HG02571 (cell line): ENCODE data around the gene ZCCHC17.

Experiments used
- ATAC-seq: cut with Tn5 transposase; IDR thresholded peaks from one replicate; pipeline ENCODE4 v1.9.1; 2021; ENCODE audit warnings: mild to moderate bottlenecking, moderate library complexity; ENCODE audit not compliant: unreplicated experiment

ZCCHC17 gene

DNA sequence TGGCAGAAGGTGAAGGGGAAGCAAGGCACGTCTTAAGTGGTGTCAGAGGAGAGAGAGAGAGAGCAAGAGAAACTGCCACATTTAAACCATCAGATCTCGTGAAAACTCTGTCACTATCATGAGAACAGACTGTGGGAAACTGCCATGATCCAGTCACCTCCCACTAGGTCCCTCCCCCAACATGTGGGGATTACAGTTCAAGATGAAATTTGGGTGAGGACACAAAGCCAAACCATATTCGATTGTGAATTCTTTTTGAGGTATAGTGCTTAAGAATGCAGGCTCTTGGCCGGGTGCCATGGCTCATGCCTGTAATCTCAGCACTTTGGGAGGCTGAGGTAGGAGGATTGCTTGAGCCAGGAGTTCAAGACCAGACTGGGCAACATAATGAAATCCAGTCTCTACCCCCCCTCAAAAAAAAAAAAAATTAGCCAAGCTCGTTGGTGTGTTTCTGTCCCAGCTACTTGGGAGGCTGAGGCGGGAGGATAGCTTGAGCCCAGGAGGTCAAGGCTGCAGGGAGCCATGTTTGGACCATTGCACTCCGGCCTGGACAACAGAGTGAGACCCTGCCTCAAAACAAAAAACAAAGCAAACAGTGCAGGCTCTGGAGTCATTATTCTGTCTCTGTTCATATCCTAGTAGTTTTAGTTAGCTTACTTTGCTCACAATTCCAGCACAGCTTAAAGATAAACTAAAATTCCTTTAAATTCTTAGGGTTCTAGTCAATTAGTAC lies 6.0 kb downstream of the ZCCHC17 start:
- ATAC-seq: no peak

GRCh38 chr1:31306278-31306677 lies 9.4 kb downstream of the ZCCHC17 start:
- no peak for ATAC-seq

DNA sequence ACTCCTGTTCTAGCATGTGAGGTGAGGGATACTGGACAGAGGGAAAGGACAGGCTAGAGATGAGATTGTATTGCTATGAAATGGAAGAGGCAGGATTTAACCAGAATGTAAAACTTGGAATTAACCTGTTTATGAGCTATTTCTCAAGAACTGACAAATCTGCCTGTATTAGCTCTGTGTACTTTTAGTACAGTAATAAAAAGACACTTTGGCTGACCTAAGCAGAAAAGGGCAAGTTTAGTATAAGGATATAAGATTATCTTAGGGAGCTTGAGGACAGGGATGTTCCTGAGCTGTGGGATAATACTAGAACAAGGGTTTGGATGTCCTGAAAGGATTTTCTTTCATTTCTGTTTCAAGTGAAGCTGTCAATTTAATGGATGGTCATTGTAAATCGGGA lies 11.2 kb downstream of the ZCCHC17 start:
- no peak for ATAC-seq

DNA sequence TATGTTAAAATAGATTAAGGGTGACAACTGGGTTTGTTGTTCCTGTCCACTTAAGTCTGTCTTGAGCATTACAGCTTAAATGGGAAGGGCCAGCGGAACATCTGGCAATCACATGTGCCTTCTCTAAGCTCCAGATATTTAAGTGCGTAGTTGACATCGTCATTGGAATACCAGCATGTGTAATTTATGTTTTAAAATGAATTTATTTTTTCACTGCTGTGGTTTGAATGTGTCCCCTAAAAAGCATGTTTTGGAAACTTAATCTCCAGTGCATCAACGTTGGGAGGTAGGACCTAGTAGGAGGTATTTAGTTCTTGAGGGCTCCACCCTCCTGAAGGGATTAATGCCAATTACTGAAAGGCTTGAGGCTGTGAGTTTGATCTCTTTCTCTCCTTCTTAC lies 13.4 kb downstream of the ZCCHC17 start:
- no peak for ATAC-seq

- ATAC-seq: no peak
These were observed 19.1 kb downstream of the ZCCHC17 start for GRCh38 chr1:31315902-31316301.

DNA sequence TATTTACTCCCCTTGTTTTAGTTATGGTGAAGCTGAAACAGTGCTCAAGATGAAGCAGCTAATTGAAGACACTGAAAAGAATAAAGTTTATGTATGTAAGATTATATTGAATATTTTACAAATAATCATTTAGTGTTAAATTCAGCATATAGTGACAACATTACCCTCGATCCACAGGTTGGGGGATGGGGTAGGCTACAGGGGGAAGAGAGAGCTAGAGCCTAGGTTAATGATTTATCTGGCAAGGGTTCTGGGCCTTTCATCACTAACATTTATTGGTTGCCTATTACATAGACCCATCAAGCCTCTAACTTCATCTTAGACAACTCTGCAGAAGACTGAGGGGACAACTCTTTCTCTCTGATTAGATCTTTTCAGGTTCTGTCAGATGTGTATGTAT lies 21.3 kb downstream of the ZCCHC17 start:
- ATAC-seq: no peak

GRCh38 chr1:31324093-31324492 lies 27.3 kb downstream of the ZCCHC17 start:
- ATAC-seq: no peak

- ATAC-seq: no peak
These were observed 28.2 kb downstream of the ZCCHC17 start for GRCh38 chr1:31324992-31325391.

DNA sequence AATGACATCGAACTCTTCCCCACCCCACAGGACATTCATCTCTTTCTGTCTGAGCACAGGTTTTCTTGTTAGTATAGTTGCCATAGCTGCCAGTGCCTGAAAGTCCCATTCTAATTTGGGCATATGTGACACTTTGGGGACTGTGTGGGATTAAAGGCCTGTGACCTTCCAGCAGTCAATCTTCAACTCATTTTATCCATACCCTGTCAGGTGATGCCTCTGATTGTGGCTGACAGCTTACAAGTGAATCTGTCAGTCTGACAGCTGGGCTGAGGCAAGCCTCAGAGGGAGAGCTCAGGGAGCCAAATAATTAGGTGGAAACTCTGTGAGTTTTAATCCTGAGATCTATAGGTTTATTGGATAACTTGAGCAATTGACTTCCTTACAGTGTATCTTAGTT lies 29.6 kb downstream of the ZCCHC17 start:
- ATAC-seq: no peak

- no peak for ATAC-seq
These were observed 30.5 kb downstream of the ZCCHC17 start for GRCh38 chr1:31327381-31327780.

DNA sequence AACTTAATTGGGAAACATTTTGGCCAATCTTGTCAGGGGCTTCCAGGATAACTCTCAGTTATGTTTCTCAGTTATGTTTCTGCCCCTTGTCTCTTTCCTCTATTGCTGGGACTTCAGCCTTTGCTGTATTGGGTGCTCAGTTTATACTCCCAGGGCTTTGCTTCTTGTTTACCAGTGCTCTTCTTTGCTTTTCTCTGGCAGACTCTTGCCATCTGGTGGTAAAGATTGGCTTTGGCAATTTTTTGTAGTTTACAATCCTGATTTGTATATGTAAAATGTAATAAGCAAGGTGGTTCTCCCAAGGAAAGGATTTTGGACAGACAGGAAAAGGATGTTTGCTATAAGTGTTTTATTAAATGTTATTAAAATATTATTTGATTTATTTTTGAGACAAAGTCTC lies 38.2 kb downstream of the ZCCHC17 start:
- ATAC-seq: no peak

- no peak for ATAC-seq
These were observed 40.0 kb downstream of the ZCCHC17 start for GRCh38 chr1:31336687-31337467.

- no peak for ATAC-seq
These were observed 47.7 kb downstream of the ZCCHC17 start for GRCh38 chr1:31344503-31344902.

DNA sequence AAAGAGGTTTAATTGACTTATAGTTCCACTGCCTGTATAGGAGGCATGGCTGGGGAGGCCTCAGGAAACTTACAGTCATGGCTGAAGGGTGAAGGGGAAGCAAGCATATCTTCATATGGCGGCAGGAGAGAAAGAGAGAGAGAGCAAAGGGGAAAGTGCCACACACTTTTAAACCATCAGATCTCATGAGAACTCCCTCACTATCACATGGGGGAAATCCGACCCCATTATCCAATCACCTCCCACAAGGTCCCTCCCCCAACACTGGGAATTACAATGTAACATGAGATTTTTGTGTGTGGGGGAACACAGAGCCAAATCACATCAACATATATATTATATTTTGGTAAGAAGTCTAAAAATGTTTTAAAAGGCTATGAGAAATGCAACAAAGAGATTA lies 48.8 kb downstream of the ZCCHC17 start:
- ATAC-seq: no peak

GRCh38 chr1:31346785-31347184 lies 50.0 kb downstream of the ZCCHC17 start:
- no peak for ATAC-seq

DNA sequence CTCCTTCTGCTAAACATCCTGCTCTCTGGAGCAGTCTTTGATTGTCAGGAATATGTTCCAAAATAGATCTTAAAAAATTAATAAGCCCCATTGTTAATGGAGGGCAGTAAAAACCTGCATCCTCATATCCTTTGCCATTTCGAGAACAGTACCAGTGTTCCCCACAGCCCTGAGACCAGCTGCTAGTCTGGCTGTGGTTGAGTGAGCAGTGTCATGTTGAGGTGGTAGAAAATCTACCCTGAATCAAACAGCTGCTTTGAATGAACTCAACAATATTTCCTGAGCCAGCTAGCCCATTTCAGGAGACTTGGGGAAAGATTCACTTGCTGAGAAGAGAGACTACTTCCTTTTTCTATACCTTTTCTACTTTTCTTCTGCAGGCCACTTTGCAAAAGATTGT lies 51.6 kb downstream of the ZCCHC17 start:
- no peak for ATAC-seq

- no peak for ATAC-seq
These were observed 57.5 kb downstream of the ZCCHC17 start for GRCh38 chr1:31354283-31354682.

GRCh38 chr1:31356427-31356826 lies 59.6 kb downstream of the ZCCHC17 start:
- ATAC-seq: no peak

- no peak for ATAC-seq
These were observed 64.8 kb downstream of the ZCCHC17 start for GRCh38 chr1:31361607-31362006.

- ATAC-seq: no peak
These were observed 65.2 kb downstream of the ZCCHC17 start for GRCh38 chr1:31362032-31362431.

GRCh38 chr1:31364561-31365250 lies 67.9 kb downstream of the ZCCHC17 start:
- ATAC-seq: no peak

GRCh38 chr1:31366796-31367195 lies 70.0 kb downstream of the ZCCHC17 start:
- no peak for ATAC-seq
